Ovary (tissue), 9 donors: Measurements from ENCODE around the gene KLB. TPM values are rescaled to one million over a fixed set of nuclear protein-coding genes. Genes with fewer than 3 reads are reported as not detected.
"Not testable (repeated sequence)": the region's sequence is repeated elsewhere in the genome, so short reads cannot be mapped to it uniquely, and the experiment has no call there.

Source experiments
- DNase-seq, 5 donors: peaks; one replicate each; pipeline ENCODE4 v3.0.0-alpha.2; 2019 to 2020
- H3K27ac ChIP-seq, 2 donors: fragments of 200-600 bp; one replicate each; pipeline versions ENCODE4 v1.5.1 to v1.8.0; 2019 to 2022
- H3K27me3 ChIP-seq: fragments of 200-600 bp; one replicate; pipeline ENCODE4 v1.8.0; 2022
- H3K36me3 ChIP-seq: fragments of 200-600 bp; sonication (generic); one replicate; pipeline ENCODE4 v1.5.1; 2019
- H3K4me1 ChIP-seq: one replicate; pipeline ENCODE4 v1.8.1; 2013; ENCODE audit warnings: mild to moderate bottlenecking, moderate library complexity; ENCODE audit not compliant: insufficient read depth
- H3K4me3 ChIP-seq: fragments of 200-600 bp; sonication (generic); one replicate; pipeline ENCODE4 v1.5.1; 2017
- H3K9me3 ChIP-seq, 2 donors: fragments of 200-600 bp in 1 of 2; sonication (generic) in 1 of 2; one replicate each; pipeline versions ENCODE4 v1.5.1 to v1.8.1; 2013 to 2019; ENCODE audit warnings: mild to moderate bottlenecking in 1 of 2, moderate library complexity in 1 of 2
- CTCF ChIP-seq, 3 donors: fragments of 450-650 bp in 2 of 3; fragments of 200-600 bp in 1 of 3; IDR thresholded peaks; one replicate each; pipeline versions ENCODE4 v1.5.1 to v1.8.0; 2016 to 2022; ENCODE audit warnings: antibody characterized with exemption in 3 of 3, mild to moderate bottlenecking in 1 of 3
- EP300 ChIP-seq: sonication (generic); formaldehyde crosslinking; IDR thresholded peaks from one replicate; pipeline ENCODE4 v1.6.1; 2017; ENCODE audit warnings: antibody characterized with exemption
- POLR2A ChIP-seq: fragments of 450-650 bp; IDR thresholded peaks from one replicate; pipeline ENCODE4 v1.6.1; 2017; ENCODE audit warnings: antibody characterized with exemption, mild to moderate bottlenecking, moderate library complexity
- WGBS, 3 donors: extraction: QIAGEN DNeasy Blood & Tissue Kit in 1 of 3; methylation state at CpG; one replicate each; pipeline versions ENCODE4 v1.1.5 to v1.1.7; 2013 to 2017; 5-methylcytosine and 5-hydroxymethylcytosine counted together
- intact Hi-C, 4 donors: fragments of 100-400 bp; cut with DNase I; formaldehyde crosslinking; loops; one replicate each; pipeline versions ENCODE4 v1.11.0 to v1.15.1; 2022 to 2023
- polyA plus RNA-seq, 2 donors: library from polyadenylated mRNA; stranded (reverse); fragments of 200-250 nt in 1 of 2; fragments of 350-450 nt in 1 of 2; fragmentation: Illumina TruSeq in 1 of 2; extraction: RNeasy Lipid Tissue Mini Kit (QIAGEN cat#74804) in 1 of 2; gene quantifications; one replicate each; pipeline ENCODE4 v1.2.3, GENCODE V29; 2013 to 2014
- total RNA-seq, 7 donors: library from RNA; depleted of rRNA in 2 of 7; stranded (reverse); fragments of >200 nt in 2 of 7; fragmentation: NEBNext Ultra II Directional in 3 of 7; extraction: Animal tissue kit (Norgen Biotek cat#: 25700) in 3 of 7; gene quantifications; one replicate each; pipeline versions ENCODE4 v1.1.0 to v1.2.4, GENCODE V29; 2016 to 2023
- donor health status: DM: no; HTN: no; CAD: no; lungs with moderate emphysema.
- donor health status: DM: no; HTN: no; CAD: no.
- donor health status: Bipolar disorder and iron deficiency.
- donor health status: DM: yes; HTN: yes; CAD: no.
- donor health status: DM: no; HTN: no; CAD: no.
- donor health status: DM: yes; HTN: yes; CAD: no.

The KLB gene
- total and polyA plus RNA-seq, 9 donors, result under 0.01 to 0.08 (median 0.04) TPM; not detected in 5

GRCh38 chr4:39415678-39416283 lies 9.1 kb downstream of the KLB start:
- TF ChIP-seq CTCF (IDR thresholded peaks at IDR 0.05) (no peak), POLR2A (no peak), EP300 (no peak)
- H3K27me3 ChIP-seq, result no peaks in the 10 kb centered on the region

GRCh38 chr4:39422247-39422646 lies 15.5 kb downstream of the KLB start:
- Histone ChIP-seq H3K4me3 (no peak overlapping the region), H3K27ac (no peak overlapping the region), H3K36me3 (no peaks in the 10 kb centered on the region), H3K4me1 (no peaks in the 10 kb centered on the region), H3K9me3 (no peaks in the 10 kb centered on the region), H3K27me3 (no peaks in the 10 kb centered on the region)
- DNase-seq, result no peak
- TF ChIP-seq EP300 (no peak), POLR2A (no peak), CTCF (IDR thresholded peaks at IDR 0.05) (no peak)
- intact Hi-C loops, result no loop called here
- WGBS, 3 donors, result 87 to 91% (median 89%) methylated on average over 3 of the region's 3 CpGs

More at GRCh38 chr4:39415678-39416283, 9.1 kb downstream of the KLB start:
- Histone ChIP-seq H3K4me3 (no peak overlapping the region), H3K4me1 (no peaks in the 10 kb centered on the region), H3K9me3 (no peaks in the 10 kb centered on the region), H3K27ac (no peak overlapping the region), H3K36me3 (no peaks in the 10 kb centered on the region)
- 23 to 35% (median 26%) methylated on average over 2 of the region's 2 CpGs for WGBS, 3 donors
- intact Hi-C loops, result no loop called here
- DNase-seq, result no peak

GRCh38 chr4:39425297-39425696 lies 18.6 kb downstream of the KLB start:
- H3K36me3 ChIP-seq, H3K27ac ChIP-seq, DNase-seq, intact Hi-C loops, H3K4me1 ChIP-seq, H3K9me3 ChIP-seq, H3K27me3 ChIP-seq, H3K4me3 ChIP-seq: not testable (repeated sequence)
- 71 to 73% (median 72%) methylated on average over 1 of the region's 1 CpG for whole genome bisulfite sequencing, 3 donors

GRCh38 chr4:39426728-39427127 lies 20.0 kb downstream of the KLB start:
- Histone ChIP-seq H3K4me1 (no peaks in the 10 kb centered on the region), H3K36me3 (no peaks in the 10 kb centered on the region), H3K4me3 (no peak overlapping the region), H3K27ac (no peak overlapping the region), H3K9me3 (no peaks in the 10 kb centered on the region), H3K27me3 (no peaks in the 10 kb centered on the region)
- WGBS, 3 donors, result 87 to 97% (median 93%) methylated on average over 1 of the region's 1 CpG
- DNase-seq, result no peak
- TF ChIP-seq EP300, result no peak
- no peak for TF ChIP-seq CTCF (IDR thresholded peaks at IDR 0.05)
- no peak for TF ChIP-seq POLR2A
- intact Hi-C loops, result no loop called here

- Histone ChIP-seq H3K4me1 (no peaks in the 10 kb centered on the region), H3K27me3 (no peaks in the 10 kb centered on the region), H3K4me3 (no peak overlapping the region), H3K27ac (no peak overlapping the region), H3K9me3 (no peaks in the 10 kb centered on the region), H3K36me3 (no peaks in the 10 kb centered on the region)
- WGBS, 3 donors, result 66 to 76% (median 71%) methylated on average over 10 of the region's 10 CpGs
- DNase-seq, result no peak
- TF ChIP-seq CTCF (IDR thresholded peaks at IDR 0.05) (no peak), POLR2A (no peak), EP300 (no peak)
- intact Hi-C loops, result no loop called here
Observed at GRCh38 chr4:39427520-39428114, 20.9 kb downstream of the KLB start.
